Stimulated activated CD4-positive, alpha-beta T cell treated with anti-CD3 and anti-CD28 coated beads, Interleukin-4, amount 100 ng/mL, for 4 hours (primary cell): ENCODE data around the gene KPNA3.
A peak's percentile ranks its signal among the peaks of the same experiment; 100 is the strongest.
"Not testable (repeated sequence)": the region's sequence is repeated elsewhere in the genome, so short reads cannot be mapped to it uniquely, and the experiment has no call there.

Experiments used
- DNase-seq, 2 experiments: peaks; one replicate each; pipeline ENCODE4 v3.0.0-alpha.2; 2020

The KPNA3 gene

GRCh38 chr13:49806126-49806536 is 13.6 kb upstream of the KPNA3 start:
- DNase-seq: no peak

GRCh38 chr13:49803047-49803446 is 10.6 kb upstream of the KPNA3 start:
- not testable (repeated sequence) for DNase-seq

GRCh38 chr13:49802426-49802825 is 9.9 kb upstream of the KPNA3 start:
- no peak for DNase-seq

GRCh38 chr13:49791711-49792549 is 552 bp downstream of the KPNA3 start:
- peak; percentile 34 to 49 for DNase-seq

- peak in 1 of 2 experiments; percentile 8 for DNase-seq
These were observed 1.2 kb downstream of the KPNA3 start for GRCh38 chr13:49791315-49791710.

- no peak for DNase-seq
These were observed 2.5 kb downstream of the KPNA3 start for GRCh38 chr13:49789968-49790367.

GRCh38 chr13:49786401-49787008 is 6.0 kb downstream of the KPNA3 start:
- DNase-seq: no peak

GRCh38 chr13:49784886-49785570 is 7.5 kb downstream of the KPNA3 start:
- no peak for DNase-seq

GRCh38 chr13:49783865-49784264 is 8.6 kb downstream of the KPNA3 start:
- DNase-seq: no peak

- DNase-seq: no peak
These were observed 9.7 kb downstream of the KPNA3 start for GRCh38 chr13:49782784-49783183.

- no peak for DNase-seq
These were observed 10.7 kb downstream of the KPNA3 start for GRCh38 chr13:49781806-49782205.

GRCh38 chr13:49779721-49780120 is 12.8 kb downstream of the KPNA3 start:
- DNase-seq: no peak

GRCh38 chr13:49777746-49778614 is 14.5 kb downstream of the KPNA3 start:
- DNase-seq: no peak

GRCh38 chr13:49776871-49777270 is 15.6 kb downstream of the KPNA3 start:
- no peak for DNase-seq

- DNase-seq: no peak
These were observed 18.0 kb downstream of the KPNA3 start for GRCh38 chr13:49774376-49775005.

- DNase-seq: no peak
These were observed 19.7 kb downstream of the KPNA3 start for GRCh38 chr13:49772828-49773227.

- DNase-seq: not testable (repeated sequence)
These were observed 30.7 kb downstream of the KPNA3 start for GRCh38 chr13:49761811-49762210.

GRCh38 chr13:49760558-49760957 is 31.9 kb downstream of the KPNA3 start:
- no peak for DNase-seq

- DNase-seq: no peak
These were observed 33.0 kb downstream of the KPNA3 start for GRCh38 chr13:49759503-49759902.

- no peak for DNase-seq
These were observed 36.2 kb downstream of the KPNA3 start for GRCh38 chr13:49756263-49756662.

GRCh38 chr13:49754146-49754545 is 38.3 kb downstream of the KPNA3 start:
- no peak for DNase-seq

GRCh38 chr13:49749848-49750247 is 42.6 kb downstream of the KPNA3 start:
- DNase-seq: no peak
